ENCODE results near the gene GJC1.

GJC1 gene

GRCh38 chr17:44770166-44770925 lies 59.7 kb downstream of the GJC1 start:
- H3K27ac ChIP-seq (ENCODE audit: insufficient read depth, low read depth, low read length, poor library complexity, severe bottlenecking) = no peak overlapping the region
- H3K27me3 ChIP-seq (ENCODE audit: control insufficient read depth, insufficient read depth, low read length, poor library complexity, severe bottlenecking) = no peaks in the 10 kb centered on the region
- H3K9me3 ChIP-seq (ENCODE audit: control insufficient read depth, low read length) = no peaks in the 10 kb centered on the region
- peaks cover 10% of the 10 kb centered on the region for H3K4me1 ChIP-seq (ENCODE audit: control insufficient read depth, insufficient read depth, low read length)
- no peaks in the 10 kb centered on the region for H3K36me3 ChIP-seq (ENCODE audit: control insufficient read depth, insufficient read depth, low read length)
- 85 to 88% methylated on average over 10 to 11 of the region's 11 CpGs for WGBS, 2 experiments
- no peak overlapping the region for H3K4me3 ChIP-seq (ENCODE audit: insufficient read depth, low read depth, low read length)

GRCh38 chr17:44769647-44770084 lies 60.4 kb downstream of the GJC1 start:
- Histone ChIP-seq H3K4me3 (ENCODE audit: insufficient read depth, low read depth, low read length) (no peak overlapping the region), H3K27ac (ENCODE audit: insufficient read depth, low read depth, low read length, poor library complexity, severe bottlenecking) (no peak overlapping the region), H3K9me3 (ENCODE audit: control insufficient read depth, low read length) (no peaks in the 10 kb centered on the region), H3K36me3 (ENCODE audit: control insufficient read depth, insufficient read depth, low read length) (no peaks in the 10 kb centered on the region), H3K4me1 (ENCODE audit: control insufficient read depth, insufficient read depth, low read length) (peaks cover 10% of the 10 kb centered on the region), H3K27me3 (ENCODE audit: control insufficient read depth, insufficient read depth, low read length, poor library complexity, severe bottlenecking) (no peaks in the 10 kb centered on the region)
- WGBS, 2 experiments = 92% methylated on average over 15 of the region's 15 CpGs

GRCh38 chr17:44769230-44769629 lies 60.9 kb downstream of the GJC1 start:
- no peaks in the 10 kb centered on the region for H3K27me3 ChIP-seq (ENCODE audit: control insufficient read depth, insufficient read depth, low read length, poor library complexity, severe bottlenecking)
- no peaks in the 10 kb centered on the region for H3K36me3 ChIP-seq (ENCODE audit: control insufficient read depth, insufficient read depth, low read length)
- H3K4me3 ChIP-seq (ENCODE audit: insufficient read depth, low read depth, low read length) = no peak overlapping the region
- no peak overlapping the region for H3K27ac ChIP-seq (ENCODE audit: insufficient read depth, low read depth, low read length, poor library complexity, severe bottlenecking)
- peaks cover 10% of the 10 kb centered on the region for H3K4me1 ChIP-seq (ENCODE audit: control insufficient read depth, insufficient read depth, low read length)
- no peaks in the 10 kb centered on the region for H3K9me3 ChIP-seq (ENCODE audit: control insufficient read depth, low read length)
- WGBS, 2 experiments = 77 to 85% methylated on average over 6 of the region's 6 CpGs

GRCh38 chr17:44768505-44769142 lies 61.5 kb downstream of the GJC1 start:
- peaks cover 10% of the 10 kb centered on the region for H3K4me1 ChIP-seq (ENCODE audit: control insufficient read depth, insufficient read depth, low read length)
- no peaks in the 10 kb centered on the region for H3K27me3 ChIP-seq (ENCODE audit: control insufficient read depth, insufficient read depth, low read length, poor library complexity, severe bottlenecking)
- no peak overlapping the region for H3K4me3 ChIP-seq (ENCODE audit: insufficient read depth, low read depth, low read length)
- H3K27ac ChIP-seq (ENCODE audit: insufficient read depth, low read depth, low read length, poor library complexity, severe bottlenecking) = no peak overlapping the region
- 95% methylated on average over 11 of the region's 11 CpGs for WGBS, 2 experiments
- H3K36me3 ChIP-seq (ENCODE audit: control insufficient read depth, insufficient read depth, low read length) = no peaks in the 10 kb centered on the region
- no peaks in the 10 kb centered on the region for H3K9me3 ChIP-seq (ENCODE audit: control insufficient read depth, low read length)

- 54 to 59% methylated on average over 4 of the region's 4 CpGs for WGBS, 2 experiments
- Histone ChIP-seq H3K27ac (ENCODE audit: insufficient read depth, low read depth, low read length, poor library complexity, severe bottlenecking) (no peak overlapping the region), H3K36me3 (ENCODE audit: control insufficient read depth, insufficient read depth, low read length) (no peaks in the 10 kb centered on the region), H3K4me3 (ENCODE audit: insufficient read depth, low read depth, low read length) (no peak overlapping the region), H3K4me1 (ENCODE audit: control insufficient read depth, insufficient read depth, low read length) (peaks cover 10% of the 10 kb centered on the region), H3K9me3 (ENCODE audit: control insufficient read depth, low read length) (no peaks in the 10 kb centered on the region), H3K27me3 (ENCODE audit: control insufficient read depth, insufficient read depth, low read length, poor library complexity, severe bottlenecking) (no peaks in the 10 kb centered on the region)
Observed at GRCh38 chr17:44767493-44767892, 62.6 kb downstream of the GJC1 start.

GRCh38 chr17:44766409-44767038 lies 63.6 kb downstream of the GJC1 start:
- Histone ChIP-seq H3K9me3 (ENCODE audit: control insufficient read depth, low read length) (no peaks in the 10 kb centered on the region), H3K36me3 (ENCODE audit: control insufficient read depth, insufficient read depth, low read length) (no peaks in the 10 kb centered on the region), H3K27me3 (ENCODE audit: control insufficient read depth, insufficient read depth, low read length, poor library complexity, severe bottlenecking) (no peaks in the 10 kb centered on the region), H3K27ac (ENCODE audit: insufficient read depth, low read depth, low read length, poor library complexity, severe bottlenecking) (no peak overlapping the region), H3K4me3 (ENCODE audit: insufficient read depth, low read depth, low read length) (no peak overlapping the region), H3K4me1 (ENCODE audit: control insufficient read depth, insufficient read depth, low read length) (peaks cover 10% of the 10 kb centered on the region)
- 79 to 80% methylated on average over 8 of the region's 8 CpGs for WGBS, 2 experiments

GRCh38 chr17:44765965-44766364 lies 64.1 kb downstream of the GJC1 start:
- Histone ChIP-seq H3K4me1 (ENCODE audit: control insufficient read depth, insufficient read depth, low read length) (peaks cover 10% of the 10 kb centered on the region), H3K4me3 (ENCODE audit: insufficient read depth, low read depth, low read length) (no peak overlapping the region), H3K27ac (ENCODE audit: insufficient read depth, low read depth, low read length, poor library complexity, severe bottlenecking) (no peak overlapping the region), H3K27me3 (ENCODE audit: control insufficient read depth, insufficient read depth, low read length, poor library complexity, severe bottlenecking) (no peaks in the 10 kb centered on the region), H3K9me3 (ENCODE audit: control insufficient read depth, low read length) (no peaks in the 10 kb centered on the region), H3K36me3 (ENCODE audit: control insufficient read depth, insufficient read depth, low read length) (no peaks in the 10 kb centered on the region)
- 76 to 77% methylated on average over 11 of the region's 11 CpGs for WGBS, 2 experiments

- Histone ChIP-seq H3K9me3 (ENCODE audit: control insufficient read depth, low read length) (no peaks in the 10 kb centered on the region), H3K27me3 (ENCODE audit: control insufficient read depth, insufficient read depth, low read length, poor library complexity, severe bottlenecking) (peaks cover 19% of the 10 kb centered on the region)
- 88 to 89% methylated on average over 5 of the region's 5 CpGs for WGBS, 2 experiments
Observed at GRCh38 chr17:44763170-44763569, 66.9 kb downstream of the GJC1 start.

GRCh38 chr17:44761932-44762810 lies 67.9 kb downstream of the GJC1 start:
- Histone ChIP-seq H3K9me3 (ENCODE audit: control insufficient read depth, low read length) (no peaks in the 10 kb centered on the region), H3K27me3 (ENCODE audit: control insufficient read depth, insufficient read depth, low read length, poor library complexity, severe bottlenecking) (peaks cover 29% of the 10 kb centered on the region), H3K4me3 (ENCODE audit: insufficient read depth, low read depth, low read length) (no peak overlapping the region), H3K36me3 (ENCODE audit: control insufficient read depth, insufficient read depth, low read length) (no peaks in the 10 kb centered on the region), H3K4me1 (ENCODE audit: control insufficient read depth, insufficient read depth, low read length) (peaks cover 9% of the 10 kb centered on the region), H3K27ac (ENCODE audit: insufficient read depth, low read depth, low read length, poor library complexity, severe bottlenecking) (no peak overlapping the region)
- WGBS, 2 experiments = 87 to 89% methylated on average over 17 of the region's 17 CpGs

More at GRCh38 chr17:44763170-44763569, 66.9 kb downstream of the GJC1 start:
- Histone ChIP-seq H3K4me1 (ENCODE audit: control insufficient read depth, insufficient read depth, low read length) (peaks cover 19% of the 10 kb centered on the region), H3K4me3 (ENCODE audit: insufficient read depth, low read depth, low read length) (no peak overlapping the region), H3K36me3 (ENCODE audit: control insufficient read depth, insufficient read depth, low read length) (no peaks in the 10 kb centered on the region), H3K27ac (ENCODE audit: insufficient read depth, low read depth, low read length, poor library complexity, severe bottlenecking) (no peak overlapping the region)
